Sigmoid colon (tissue), 4 donors: ENCODE measurements around the gene CPNE4.

Experiments
- POLR2AphosphoS5 ChIP-seq, 4 donors: sonication (generic); formaldehyde crosslinking; IDR thresholded peaks; one replicate each; pipeline ENCODE4 v1.6.1; 2017; ENCODE audit warnings: antibody characterized with exemption in 4 of 4
- TF ChIP-seq, protein P1 (sequence below), 4 experiments: fragments of 450-650 bp in 3 of 4; fragments of 200-600 bp in 1 of 4; IDR thresholded peaks; one replicate each; pipeline ENCODE4 v1.5.1; 2016 to 2019; ENCODE audit warnings: antibody characterized with exemption in 4 of 4, mild to moderate bottlenecking in 3 of 4, moderate library complexity in 2 of 4

DNA sequence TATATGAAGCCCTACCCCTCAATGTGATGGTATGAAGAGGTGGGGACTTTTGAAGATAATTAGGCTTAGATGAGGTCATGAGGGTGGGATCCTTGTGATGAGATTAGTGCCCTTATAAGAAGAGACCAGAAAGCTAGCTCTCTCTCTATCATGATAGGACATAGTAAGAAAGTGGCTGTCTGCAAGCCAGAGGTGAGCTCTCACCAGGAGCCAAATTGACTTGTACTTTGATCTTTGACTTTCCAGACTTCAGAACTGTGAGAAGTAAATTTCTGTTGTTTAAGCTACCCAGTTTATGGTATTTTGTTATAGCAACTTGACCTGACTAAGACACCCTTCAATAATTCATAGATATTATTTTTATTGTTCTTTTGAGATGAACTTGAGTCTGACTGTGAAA, 502.2 kb downstream of the CPNE4 start:
- TF ChIP-seq, protein P1, sequence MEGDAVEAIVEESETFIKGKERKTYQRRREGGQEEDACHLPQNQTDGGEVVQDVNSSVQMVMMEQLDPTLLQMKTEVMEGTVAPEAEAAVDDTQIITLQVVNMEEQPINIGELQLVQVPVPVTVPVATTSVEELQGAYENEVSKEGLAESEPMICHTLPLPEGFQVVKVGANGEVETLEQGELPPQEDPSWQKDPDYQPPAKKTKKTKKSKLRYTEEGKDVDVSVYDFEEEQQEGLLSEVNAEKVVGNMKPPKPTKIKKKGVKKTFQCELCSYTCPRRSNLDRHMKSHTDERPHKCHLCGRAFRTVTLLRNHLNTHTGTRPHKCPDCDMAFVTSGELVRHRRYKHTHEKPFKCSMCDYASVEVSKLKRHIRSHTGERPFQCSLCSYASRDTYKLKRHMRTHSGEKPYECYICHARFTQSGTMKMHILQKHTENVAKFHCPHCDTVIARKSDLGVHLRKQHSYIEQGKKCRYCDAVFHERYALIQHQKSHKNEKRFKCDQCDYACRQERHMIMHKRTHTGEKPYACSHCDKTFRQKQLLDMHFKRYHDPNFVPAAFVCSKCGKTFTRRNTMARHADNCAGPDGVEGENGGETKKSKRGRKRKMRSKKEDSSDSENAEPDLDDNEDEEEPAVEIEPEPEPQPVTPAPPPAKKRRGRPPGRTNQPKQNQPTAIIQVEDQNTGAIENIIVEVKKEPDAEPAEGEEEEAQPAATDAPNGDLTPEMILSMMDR (IDR thresholded peaks at IDR 0.05): no peak
- TF ChIP-seq POLR2AphosphoS5 (IDR thresholded peaks at IDR 0.05): no peak
